Chondrocyte (in vitro differentiated cells): ENCODE results near the gene FOXN1. TPM values are rescaled to one million over a fixed set of nuclear protein-coding genes. Genes with fewer than 3 reads are reported as not detected.
A peak's percentile ranks its signal among the peaks of the same experiment; 100 is the strongest.

Experiments used
- DNase-seq: peaks from one replicate; pipeline ENCODE4 v3.0.0; 2021; ENCODE audit warnings: mixed read lengths, low spot score
- H3K27ac Mint-ChIP-seq: one replicate; pipeline ENCODE4 v1.8.0; 2021; ENCODE audit warnings: mild to moderate bottlenecking, moderate library complexity, mixed read lengths; ENCODE audit not compliant: unreplicated experiment
- H3K27me3 Mint-ChIP-seq: 2 replicates; pipeline ENCODE4 v1.8.0; 2021; ENCODE audit warnings: low read depth, mixed read lengths
- H3K36me3 Mint-ChIP-seq: 2 replicates; pipeline ENCODE4 v1.8.0; 2021; ENCODE audit warnings: low read depth, mixed read lengths
- H3K4me1 Mint-ChIP-seq: 2 replicates; pipeline ENCODE4 v1.8.0; 2021; ENCODE audit warnings: low read depth, mild to moderate bottlenecking, mixed read lengths
- H3K4me3 Mint-ChIP-seq: one replicate; pipeline ENCODE4 v1.8.0; 2021; ENCODE audit warnings: mild to moderate bottlenecking, moderate library complexity, mixed read lengths; ENCODE audit not compliant: unreplicated experiment
- H3K9me3 Mint-ChIP-seq: 2 replicates; pipeline ENCODE4 v1.8.0; 2021; ENCODE audit warnings: low read depth, mixed read lengths
- total RNA-seq: library from RNA; stranded (reverse); gene quantifications from 3 replicates; pipeline ENCODE4 v1.2.1, GENCODE V29; 2021
- TF ChIP-seq, protein P1 (sequence below): fragments of 200-600 bp; sonication (generic); IDR thresholded peaks from 2 replicates; pipeline ENCODE4 v1.5.0; 2021; ENCODE audit warnings: antibody characterized with exemption, mild to moderate bottlenecking, moderate library complexity

FOXN1 gene
- total RNA-seq, 1 donor from 2014 or later = not detected

DNA sequence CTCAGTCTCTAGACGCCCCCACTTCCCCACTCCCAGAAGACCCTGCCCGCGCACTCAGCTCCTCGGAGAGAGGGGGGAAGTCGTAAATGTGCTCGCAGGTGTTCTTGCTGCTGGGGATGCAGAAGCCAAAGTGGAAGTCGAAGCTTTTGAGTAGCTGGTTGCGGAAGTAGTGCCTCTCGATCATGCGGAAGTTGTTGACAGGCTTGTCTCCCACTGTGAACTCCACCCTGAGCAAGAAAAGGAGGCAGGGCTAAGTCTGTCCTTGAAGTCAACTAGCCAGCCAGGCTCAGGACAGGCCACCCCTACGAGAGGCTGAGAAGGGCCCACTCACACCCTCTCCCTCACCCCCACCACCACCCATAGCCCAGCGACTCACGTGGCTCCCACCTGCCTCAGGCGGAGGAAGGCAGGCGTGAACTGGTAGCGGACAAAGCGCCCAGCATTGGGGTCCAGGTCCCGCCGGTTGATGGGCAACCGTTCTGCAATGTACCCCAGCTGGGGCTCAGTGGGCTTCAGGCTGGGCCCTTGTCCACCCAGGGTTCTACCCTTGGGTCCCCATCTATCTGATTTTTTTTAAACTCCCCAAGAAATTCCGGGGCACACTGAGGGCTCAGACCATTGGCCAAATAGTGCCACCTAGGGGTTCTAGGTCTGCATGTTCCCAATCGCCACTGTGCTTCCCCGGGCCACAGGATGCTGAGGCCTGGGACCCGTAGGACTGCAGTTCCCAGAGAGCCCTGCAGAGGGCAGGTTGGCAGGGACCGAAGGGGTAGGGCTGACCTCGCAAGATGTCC is 41.7 kb downstream of the FOXN1 start:
- Mint-ChIP-seq H3K27me3 (no peaks in the 10 kb centered on the region), H3K4me1 (peaks cover 24% of the 10 kb centered on the region), H3K27ac (no peak overlapping the region), H3K9me3 (no peaks in the 10 kb centered on the region), H3K36me3 (peaks cover 2% of the 10 kb centered on the region), H3K4me3 (no peak overlapping the region)
- TF ChIP-seq, protein P1, sequence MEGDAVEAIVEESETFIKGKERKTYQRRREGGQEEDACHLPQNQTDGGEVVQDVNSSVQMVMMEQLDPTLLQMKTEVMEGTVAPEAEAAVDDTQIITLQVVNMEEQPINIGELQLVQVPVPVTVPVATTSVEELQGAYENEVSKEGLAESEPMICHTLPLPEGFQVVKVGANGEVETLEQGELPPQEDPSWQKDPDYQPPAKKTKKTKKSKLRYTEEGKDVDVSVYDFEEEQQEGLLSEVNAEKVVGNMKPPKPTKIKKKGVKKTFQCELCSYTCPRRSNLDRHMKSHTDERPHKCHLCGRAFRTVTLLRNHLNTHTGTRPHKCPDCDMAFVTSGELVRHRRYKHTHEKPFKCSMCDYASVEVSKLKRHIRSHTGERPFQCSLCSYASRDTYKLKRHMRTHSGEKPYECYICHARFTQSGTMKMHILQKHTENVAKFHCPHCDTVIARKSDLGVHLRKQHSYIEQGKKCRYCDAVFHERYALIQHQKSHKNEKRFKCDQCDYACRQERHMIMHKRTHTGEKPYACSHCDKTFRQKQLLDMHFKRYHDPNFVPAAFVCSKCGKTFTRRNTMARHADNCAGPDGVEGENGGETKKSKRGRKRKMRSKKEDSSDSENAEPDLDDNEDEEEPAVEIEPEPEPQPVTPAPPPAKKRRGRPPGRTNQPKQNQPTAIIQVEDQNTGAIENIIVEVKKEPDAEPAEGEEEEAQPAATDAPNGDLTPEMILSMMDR = peak; percentile 86
- peak; percentile 86 for DNase-seq

DNA sequence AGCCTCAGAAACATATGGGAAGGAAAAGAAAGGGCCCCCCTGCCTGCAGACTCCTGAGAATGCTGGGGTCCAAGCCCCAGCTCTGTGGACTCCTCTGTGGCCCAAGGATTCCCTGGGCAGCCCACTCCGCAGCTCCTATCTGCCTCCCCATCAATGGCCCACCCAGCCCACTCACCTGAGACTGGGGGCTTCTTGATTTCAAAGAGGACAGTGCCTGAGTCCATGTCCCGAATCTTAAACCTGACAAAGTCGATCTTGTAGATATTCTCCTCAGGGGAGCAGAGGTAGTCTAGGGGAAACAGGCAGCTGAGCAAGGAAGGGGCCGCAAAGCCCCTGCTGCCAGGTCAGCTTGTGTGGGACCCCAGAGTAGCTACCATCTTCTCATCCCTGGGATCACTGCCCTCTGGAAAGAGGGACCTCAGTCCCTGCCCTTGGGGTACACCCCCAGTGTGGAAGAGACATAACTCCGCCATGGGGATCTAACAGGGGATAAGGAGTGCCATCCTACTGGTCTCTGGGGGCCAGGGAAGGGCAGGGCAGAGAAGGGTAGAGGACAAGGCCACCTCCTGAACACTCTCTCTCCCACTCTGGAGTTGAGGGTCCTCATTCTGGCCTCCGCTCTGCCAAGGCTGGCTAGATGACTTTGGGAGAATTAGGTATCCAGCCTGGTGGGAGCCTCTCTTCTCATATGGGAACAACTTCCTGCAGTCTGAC is 42.4 kb downstream of the FOXN1 start:
- H3K9me3 Mint-ChIP-seq = no peaks in the 10 kb centered on the region

DNA sequence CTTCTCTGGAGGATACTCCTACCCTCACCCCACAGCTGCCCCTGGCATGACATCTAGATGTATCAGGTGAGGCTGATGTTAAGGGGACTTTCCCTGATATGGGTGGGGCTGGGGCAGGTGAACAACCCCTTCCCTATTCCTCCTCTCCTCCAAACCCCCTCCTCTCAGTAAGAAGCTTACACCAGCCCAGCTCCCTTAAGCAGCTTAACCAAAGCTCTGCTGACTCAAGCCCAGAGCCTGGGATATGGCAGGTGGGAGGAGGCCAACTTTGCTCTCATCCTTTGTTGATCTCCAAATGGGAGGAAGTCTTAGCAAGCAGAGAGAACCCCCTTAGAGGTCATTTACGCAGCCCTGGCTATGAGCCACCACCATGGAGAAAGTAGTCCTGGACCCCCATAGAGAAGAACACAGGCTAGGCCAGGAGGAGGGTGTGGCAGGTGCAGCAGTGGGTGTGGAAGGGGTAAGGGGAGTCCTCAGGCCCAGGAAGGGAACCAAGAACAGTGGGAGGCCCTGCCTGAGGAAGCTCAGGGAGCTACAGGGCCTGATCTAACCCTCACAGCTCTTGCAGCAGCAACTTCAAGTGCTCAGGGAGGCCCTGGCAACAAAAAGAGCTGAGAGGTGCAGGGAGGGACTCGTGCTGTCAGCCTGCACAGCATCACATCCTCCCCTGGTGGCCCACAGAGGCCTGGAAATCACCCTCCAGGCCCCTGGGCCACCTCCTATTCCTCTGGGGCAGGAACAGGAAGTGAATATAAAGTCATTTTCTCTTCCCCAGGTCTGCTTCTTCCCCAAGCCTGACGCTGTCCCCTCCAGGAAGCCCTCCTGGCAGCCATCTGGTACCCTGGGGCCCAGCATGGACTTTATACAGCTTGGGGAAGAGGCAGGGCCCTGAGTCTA is 43.3 kb downstream of the FOXN1 start:
- peak; percentile 34 for DNase-seq
- H3K36me3 Mint-ChIP-seq = peaks cover 10% of the 10 kb centered on the region
- H3K27ac Mint-ChIP-seq = no peak overlapping the region
- no peaks in the 10 kb centered on the region for H3K27me3 Mint-ChIP-seq
- peaks cover 26% of the 10 kb centered on the region for H3K4me1 Mint-ChIP-seq
- TF ChIP-seq, protein P1 = no peak
- H3K9me3 Mint-ChIP-seq = no peaks in the 10 kb centered on the region
- no peak overlapping the region for H3K4me3 Mint-ChIP-seq

More for the DNA sequence above, 42.4 kb downstream of the FOXN1 start:
- Mint-ChIP-seq H3K36me3 (peaks cover 3% of the 10 kb centered on the region), H3K27me3 (no peaks in the 10 kb centered on the region), H3K4me1 (peaks cover 26% of the 10 kb centered on the region), H3K27ac (no peak overlapping the region), H3K4me3 (no peak overlapping the region)
- DNase-seq = peak; percentile 62
- TF ChIP-seq, protein P1 = peak; percentile 36

DNA sequence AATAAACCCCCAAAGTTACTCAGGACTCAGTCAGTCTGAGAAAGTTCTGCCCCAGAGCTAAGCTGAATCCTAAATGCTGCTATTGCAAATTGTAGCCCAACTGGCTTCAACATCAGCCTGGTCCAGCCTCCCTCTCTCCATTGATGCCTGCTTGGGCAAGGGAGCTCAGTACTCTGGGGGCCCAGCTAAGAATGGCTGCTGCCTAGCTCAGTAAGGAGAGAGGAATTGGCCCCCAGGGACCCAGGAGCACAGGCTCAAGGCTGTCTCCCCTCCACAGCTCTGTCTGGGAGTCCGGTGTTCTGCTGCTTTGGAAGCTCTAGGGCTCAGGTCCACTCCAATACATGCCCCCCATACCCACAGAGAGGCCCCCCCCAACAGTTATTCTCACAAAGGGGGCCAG is 44.7 kb downstream of the FOXN1 start:
- TF ChIP-seq, protein P1 = no peak
- Mint-ChIP-seq H3K9me3 (no peaks in the 10 kb centered on the region), H3K4me3 (no peak overlapping the region), H3K4me1 (peaks cover 26% of the 10 kb centered on the region), H3K36me3 (peaks cover 12% of the 10 kb centered on the region), H3K27ac (no peak overlapping the region), H3K27me3 (no peaks in the 10 kb centered on the region)
- peak; percentile 22 for DNase-seq
